Activated CD8-positive, alpha-beta memory T cell treated with anti-CD3 and anti-CD28 coated beads for 1 hour (primary cell): ENCODE measurements around the gene PI4KA.
"Not testable (repeated sequence)": the region's sequence is repeated elsewhere in the genome, so short reads cannot be mapped to it uniquely, and the experiment has no call there.

Experiments used
- DNase-seq, 2 donors: peaks; one replicate each; pipeline ENCODE4 v3.0.0-alpha.2; 2020; ENCODE audit warnings: low read depth in 1 of 2; ENCODE audit errors: extremely low read depth in 1 of 2

The PI4KA gene

DNA sequence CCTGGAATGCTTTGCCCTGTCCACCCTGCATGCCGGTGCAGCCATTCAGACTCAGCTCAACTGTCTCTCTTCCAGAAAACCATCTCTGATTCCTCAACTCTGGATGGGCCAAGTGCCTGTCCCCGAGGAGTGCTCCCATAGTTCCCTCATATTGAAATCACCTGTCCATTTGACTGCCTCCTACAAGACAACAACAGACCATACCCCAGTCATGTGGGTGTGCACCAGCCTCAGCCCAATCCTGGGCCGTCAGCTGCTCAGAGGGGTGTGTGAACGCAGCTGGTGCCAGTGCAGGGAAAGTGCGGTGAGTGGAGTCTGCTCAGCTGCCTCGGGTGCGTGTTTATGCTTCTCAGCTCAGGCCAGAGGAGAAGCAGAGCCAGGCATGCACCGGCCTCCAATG lies 126.2 kb downstream of the PI4KA start:
- not testable (repeated sequence) for DNase-seq

DNA sequence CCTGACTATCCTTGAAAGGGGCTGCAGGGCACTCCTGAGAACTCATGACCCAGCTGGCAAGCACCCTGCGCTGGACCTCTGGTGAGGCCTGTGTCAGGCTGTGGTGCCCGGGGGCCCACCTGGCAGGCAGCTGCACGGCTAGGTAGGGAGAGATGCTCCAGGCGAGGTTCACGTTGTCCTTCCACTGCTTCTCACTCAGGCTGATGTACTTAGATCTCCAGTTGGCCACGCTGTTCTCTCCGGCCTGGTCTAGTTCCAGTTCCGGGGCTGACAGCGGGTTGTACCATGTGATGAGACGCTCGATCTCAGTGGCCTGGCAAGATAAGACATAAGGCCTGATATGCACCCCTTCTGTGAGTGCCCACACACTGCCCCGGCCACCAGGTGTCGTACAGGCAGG lies 129.4 kb downstream of the PI4KA start:
- DNase-seq: no peak

DNA sequence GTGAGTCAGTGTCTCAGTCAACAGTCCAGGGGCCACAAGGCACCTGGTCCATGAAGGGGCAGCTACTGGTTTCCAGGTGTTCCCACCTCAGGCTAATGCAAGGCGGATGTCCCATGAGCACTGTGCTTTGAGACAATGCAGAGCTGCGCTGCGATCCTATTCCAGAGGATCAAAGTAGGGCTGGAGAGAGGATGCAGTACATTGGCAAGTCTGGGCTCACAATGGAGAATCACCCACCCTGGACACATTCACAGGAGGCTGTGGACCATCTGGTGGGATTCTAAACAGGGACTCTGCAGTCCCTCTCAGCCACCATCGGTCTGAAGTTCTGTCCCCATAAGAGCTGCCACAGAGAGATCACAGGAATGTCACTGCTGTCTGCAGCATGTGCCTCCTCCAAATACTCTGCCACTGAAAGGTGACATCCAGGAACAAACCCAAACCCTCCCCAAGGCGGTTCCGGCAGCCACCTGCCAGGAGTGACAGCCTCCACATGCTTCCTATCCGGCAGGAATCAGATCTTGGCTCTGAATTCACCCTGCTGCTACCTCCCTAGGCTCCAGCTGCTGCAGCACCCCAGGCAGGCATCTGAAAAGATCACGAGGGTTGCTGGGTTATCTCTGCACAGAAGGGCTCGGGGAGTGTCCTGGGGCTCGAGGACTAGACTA lies 130.0 kb downstream of the PI4KA start:
- no peak for DNase-seq

DNA sequence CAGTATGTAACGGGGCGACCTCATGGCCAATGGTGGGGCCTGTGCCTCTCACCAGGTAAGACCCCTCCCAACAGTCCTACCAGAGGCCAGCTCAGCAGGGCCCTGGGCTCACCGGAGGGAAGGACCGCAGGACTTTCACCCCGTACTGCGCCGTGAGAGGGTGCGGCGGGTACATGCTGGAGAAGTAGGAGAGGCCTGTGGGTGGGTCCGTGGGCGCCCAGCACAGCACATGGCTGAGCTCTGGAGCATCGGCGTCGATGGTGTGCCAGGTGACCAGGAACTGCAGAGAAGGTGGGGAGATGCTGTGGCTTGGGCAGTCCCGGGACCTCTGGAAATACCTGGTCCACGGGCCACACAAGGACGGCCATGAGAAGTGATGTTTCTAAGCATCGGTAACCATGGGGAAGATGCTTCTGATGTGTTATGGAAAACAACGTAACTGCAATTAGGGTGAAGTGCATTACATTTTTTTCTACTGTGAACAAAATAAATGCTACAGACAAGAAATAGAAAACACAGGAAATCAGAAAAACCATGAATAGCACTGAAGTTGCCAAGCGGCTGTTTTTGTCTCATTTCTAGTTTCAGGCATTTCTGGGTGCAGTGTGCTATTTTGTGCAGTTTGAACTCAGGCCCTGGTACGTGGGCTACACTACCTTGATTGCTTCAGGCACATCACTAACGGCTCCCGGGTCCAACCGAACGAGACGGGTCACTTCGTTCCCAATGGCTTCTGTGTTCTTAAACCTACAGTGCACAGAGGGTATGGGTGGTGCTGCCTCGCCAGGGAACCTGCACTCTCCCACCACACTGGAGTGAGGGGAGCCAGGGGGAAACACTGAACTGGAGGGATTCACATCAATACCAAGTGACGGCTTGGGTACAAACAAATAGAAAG lies 131.2 kb downstream of the PI4KA start:
- DNase-seq: no peak

DNA sequence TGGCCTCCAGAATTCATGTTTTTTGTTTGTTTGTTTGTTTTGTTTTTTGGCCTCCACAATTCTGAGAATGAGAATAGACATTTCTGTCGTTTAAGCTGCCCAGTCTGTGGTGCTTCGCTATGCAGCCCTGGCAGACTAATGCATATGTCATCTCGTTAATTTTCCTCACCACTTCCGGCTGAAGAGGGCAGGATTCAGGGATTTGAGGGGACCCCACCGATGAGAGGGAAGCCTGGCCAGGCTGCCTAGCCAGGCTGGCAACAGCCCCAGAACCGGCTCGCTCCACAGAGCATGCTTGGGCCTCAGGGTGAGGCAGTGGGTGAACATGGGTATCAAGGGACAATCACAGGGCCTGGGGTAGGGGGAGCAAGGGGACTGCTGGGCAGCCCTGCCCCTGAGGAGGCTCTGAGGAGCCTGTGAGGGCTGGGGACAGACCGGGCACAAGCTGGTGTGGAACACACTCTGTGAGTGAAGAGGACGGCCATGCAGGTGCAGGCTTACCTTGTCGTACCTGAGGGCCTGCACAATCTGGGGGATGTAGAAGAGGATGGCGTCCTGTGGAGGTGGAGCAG lies 132.5 kb downstream of the PI4KA start:
- no peak for DNase-seq

DNA sequence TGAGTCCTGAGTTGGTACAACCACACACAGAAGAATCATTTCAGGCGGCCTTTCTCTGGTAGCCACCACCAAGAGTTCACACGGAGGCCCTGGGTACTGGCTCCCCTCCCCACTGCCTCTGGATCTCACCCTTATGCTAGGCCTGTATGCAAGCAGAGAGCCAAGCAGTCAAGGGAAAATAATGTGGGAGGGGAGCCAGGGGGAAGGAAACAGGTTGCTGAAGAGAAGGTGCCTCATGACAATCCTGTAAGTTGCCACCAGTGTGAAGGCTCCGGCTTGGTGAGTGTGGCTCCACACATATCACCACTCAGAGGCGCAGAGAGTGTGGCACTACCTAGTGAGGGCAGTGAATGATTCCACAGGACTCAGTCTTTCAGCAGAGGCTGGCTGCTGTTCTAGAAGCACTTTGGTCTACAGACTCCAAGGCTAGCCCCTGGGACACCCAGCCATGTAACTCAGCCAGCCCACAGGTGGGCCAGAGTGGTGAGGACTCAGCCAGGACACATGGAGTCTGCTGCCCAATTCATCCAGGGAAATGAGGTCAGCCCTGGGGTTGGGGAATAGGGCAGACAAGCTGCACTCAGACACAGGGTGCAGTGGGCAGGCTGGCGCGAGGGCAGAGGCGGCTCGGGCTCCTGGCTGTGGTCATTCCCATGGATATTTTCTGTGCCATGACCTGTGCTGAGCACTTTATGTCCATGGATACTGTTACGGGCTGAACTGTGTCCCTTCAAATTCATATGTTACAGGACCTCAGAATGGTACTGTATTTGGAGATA lies 133.7 kb downstream of the PI4KA start:
- no peak for DNase-seq

DNA sequence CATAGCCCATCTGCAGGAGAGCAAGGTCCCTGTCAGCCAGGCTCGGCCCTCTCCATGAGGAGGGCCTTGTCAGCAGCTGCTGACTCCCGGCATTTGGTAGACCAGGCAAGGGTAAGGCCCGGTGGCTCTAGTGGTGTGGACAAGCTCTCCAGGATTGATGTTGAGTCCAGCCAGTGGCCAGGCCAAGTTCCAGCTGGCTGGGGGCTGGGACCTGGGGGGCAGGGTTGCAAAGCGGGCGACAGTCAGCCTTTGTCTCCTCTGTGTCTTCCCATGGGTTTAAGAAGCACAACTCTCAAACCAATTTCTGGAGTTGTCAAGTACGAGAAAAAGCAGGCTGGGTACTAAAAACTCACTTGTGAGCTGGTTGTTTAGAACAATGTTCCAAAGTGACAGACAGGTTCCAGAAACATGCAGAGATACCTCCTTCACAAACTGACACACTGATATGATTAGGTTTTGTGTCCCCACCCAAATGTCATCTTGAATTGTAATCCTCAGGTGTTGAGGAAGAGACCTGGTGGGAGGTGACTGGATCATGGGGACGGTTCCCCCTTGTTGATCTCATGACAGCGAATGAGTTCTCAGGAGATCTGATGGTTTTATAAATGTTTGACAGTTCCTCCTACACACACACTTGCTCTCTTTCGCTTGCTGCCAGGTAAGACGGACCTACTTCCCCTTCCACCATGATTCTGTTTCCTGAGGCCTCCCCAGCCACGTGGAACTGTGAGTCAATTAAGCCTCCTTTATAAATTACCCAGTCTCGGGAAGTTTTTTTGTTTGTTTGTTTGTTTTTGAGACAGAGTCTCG lies 137.0 kb downstream of the PI4KA start:
- no peak for DNase-seq

DNA sequence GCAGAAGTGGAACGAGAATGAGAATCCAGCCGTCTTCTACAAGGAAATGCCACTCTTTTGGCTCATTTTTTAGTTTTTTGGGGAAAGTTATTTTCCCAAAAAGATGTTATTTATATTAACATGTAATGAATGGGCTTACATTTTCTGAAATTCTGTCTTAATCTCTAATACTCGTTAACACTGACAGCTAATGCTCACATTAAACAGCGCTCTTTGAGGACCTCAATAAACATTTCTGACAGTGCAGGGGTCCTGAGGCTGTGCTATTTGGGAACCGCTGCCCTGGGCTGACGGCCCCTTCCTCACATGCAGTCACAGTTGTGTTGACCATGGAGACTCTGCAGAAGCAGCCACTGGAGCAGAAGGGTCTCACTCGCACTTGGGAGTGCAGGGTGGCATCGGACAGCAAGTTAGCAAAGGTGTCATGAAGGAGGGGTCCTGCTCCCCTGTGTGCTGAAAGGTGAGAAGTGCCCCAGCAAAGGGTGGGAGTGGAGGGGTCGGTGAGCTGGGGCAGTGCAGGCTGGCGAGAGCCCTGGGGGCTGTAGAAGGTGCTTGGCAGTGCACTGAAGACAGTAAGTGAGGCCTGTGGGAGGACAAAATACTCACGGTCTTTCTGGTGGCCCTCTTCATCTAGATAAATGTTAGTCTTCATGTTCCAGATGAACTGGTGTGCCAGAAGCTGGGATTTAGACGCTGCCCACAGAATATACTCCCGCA lies 137.8 kb downstream of the PI4KA start:
- DNase-seq: no peak

DNA sequence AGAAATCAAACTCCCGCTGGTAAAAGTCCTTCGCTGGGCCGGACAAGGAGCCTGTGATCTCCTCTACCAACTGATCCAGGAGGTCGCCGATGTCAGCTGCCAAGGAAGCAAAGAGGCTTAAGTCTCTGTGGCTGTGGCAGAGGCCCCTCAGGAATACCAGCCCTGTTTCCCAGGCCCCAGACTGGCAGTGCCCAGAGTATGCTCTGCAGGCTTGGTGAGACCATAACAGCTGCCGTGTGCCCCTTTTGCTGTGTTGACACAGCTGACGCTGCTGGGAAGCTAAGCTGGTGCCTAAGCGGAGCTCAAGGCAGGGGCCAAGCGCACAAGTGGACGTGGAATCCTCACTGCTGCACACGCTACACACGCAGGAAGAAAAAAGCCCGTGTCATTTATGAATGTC lies 139.9 kb downstream of the PI4KA start:
- DNase-seq: not testable (repeated sequence)

DNA sequence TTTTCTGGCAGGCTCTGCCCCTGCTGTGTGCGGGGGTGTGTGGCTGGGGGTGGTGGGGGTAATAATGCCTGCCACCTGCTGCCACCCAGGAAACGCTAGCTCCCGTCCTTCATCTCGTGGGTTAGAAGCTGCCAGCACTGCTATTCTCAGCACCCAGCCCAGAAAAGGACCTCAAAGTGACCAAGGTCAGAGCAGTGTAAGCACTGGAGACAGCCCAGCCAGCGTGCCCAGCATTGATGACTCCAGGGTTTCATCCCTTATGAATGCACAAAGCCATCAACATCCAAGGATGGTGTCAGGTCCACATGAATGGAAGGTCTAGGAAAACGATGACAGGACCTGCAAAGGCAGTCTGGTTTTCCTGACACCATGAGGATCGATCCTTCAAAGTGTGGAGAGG lies 140.6 kb downstream of the PI4KA start:
- not testable (repeated sequence) for DNase-seq

DNA sequence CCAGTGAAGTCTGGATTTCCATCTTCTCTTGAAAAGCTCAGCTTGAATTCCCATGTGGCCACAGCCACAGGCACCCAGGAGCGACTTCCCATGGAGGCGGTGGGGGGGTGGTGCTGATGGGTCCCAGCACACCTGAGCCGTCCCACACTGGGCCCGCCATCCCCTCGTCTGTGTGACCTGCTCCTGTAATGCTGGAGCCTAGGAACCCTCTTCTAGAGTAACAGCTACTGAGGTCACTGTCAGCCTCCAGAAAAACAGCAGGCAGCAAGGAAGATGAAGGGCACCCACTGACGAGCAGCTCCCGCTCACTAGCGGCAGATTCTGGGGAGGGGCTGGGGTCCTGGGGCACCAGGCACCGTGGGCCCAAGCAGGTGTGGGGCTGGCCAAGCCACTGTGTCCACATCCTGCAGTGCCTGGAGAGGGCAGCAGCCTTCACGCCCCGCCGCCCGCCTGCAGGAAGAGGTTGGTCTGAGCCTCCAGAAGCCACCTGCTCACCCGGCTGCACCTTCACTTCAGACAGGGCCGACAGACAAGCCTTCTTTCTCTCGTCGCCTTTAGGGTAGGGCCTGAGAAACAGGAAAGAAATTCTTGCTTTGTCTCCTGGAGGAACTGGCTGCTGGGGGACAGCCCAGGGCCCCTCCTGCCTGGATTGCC lies 141.3 kb downstream of the PI4KA start:
- not testable (repeated sequence) for DNase-seq

DNA sequence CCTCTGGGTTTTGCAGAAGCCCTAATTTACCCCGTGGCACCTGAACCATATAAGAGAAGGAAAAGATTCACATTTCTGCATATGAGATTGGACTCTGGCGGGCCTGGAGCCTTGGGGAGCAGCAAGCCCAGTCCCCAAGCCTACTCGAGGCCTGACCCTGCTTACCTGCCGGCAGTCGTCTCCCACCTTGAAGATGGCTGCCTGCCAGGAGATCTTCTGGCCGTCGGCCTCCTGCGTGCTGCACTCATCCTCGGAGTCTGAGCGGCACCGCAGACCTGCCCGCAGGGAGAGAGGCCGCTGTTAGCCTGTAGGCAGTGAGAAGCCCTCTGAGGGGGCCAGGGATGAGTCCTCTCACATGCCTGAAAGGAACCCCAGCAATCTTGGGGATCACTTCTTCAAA lies 145.5 kb downstream of the PI4KA start:
- DNase-seq: not testable (repeated sequence)

DNA sequence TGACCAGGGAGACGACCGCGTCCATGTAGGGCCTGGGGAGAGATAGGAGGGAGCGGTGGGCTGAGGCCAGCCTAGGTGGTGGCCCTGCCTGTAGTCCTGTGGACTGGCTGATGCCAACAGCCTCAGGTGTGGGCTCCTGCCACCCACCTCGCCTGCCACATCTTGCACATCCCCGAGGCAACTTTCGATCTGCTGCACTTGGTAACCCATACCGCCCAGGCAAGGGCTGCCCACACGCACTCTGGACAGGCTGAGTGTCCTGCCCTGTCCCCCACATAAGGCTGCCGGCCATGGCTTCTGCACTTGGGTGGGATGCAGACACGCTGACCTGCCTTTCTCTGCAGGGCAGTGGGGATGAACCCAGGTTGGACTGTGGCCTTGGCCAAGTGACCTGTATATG lies 148.6 kb downstream of the PI4KA start:
- not testable (repeated sequence) for DNase-seq

DNA sequence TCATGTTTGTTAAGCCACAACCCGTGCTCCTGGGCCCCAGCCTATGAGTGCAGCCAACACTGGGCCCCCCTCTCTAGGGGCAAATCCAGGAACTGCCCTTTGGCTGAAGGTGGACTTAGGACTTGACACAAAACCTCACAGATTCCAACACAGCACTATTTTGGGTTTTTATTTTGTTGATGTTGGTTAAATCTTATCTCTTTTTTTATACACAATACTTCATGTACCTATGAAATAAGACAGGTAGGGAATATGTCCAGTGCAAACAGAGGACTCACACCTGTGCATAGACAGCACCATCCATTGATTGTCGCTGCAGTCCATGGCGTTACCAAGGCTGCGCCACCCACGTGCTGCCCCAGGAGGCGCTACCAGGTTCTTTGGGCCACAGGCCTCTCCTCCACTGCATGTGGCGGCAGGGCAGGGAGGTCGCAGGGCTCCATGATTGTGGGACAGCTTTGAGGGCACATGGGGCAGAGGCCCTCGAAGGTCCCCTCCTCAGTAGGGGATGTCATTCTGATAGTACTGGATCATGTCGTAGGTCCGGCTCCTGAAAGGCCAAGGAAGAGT lies 151.0 kb downstream of the PI4KA start:
- not testable (repeated sequence) for DNase-seq

DNA sequence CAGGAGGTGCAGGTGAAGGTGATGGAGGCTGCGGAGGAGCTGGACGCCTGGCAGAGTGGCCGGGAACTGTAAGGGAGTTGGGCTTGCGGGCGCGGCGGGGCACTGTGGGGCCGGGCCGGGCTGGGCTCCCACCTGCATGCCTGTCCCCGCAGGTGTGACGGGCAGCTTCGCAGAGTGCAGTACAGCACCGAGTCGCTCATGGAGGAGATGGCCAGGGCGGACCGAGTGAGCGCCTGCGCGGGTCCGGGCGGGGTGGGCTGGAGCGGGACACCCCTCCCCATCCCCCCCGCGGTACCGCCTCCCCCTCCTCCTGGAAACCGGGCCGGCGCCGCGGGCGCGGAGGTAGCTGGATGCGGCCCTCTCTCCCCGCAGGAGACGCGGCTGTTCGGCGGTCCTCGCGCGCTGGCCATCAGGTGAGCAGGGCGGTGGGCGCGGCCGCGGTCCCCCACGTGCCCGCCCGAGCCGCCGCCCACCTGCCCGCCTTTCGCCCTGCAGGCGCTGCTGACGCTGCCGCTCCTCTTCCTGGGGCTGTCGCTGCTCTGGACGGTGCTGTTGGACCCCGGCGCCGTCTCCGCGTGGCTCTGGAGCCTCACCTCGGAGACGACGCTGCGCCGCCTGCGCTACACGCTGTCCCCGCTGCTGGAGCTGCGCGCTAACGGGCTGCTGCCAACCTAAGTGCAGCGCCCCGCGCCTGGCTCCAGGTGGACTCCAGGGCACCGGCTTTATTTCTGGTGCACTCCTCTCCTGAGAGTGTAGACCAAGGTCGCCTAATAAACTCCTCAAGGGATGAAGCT lies 154.6 kb downstream of the PI4KA start:
- DNase-seq: not testable (repeated sequence)

DNA sequence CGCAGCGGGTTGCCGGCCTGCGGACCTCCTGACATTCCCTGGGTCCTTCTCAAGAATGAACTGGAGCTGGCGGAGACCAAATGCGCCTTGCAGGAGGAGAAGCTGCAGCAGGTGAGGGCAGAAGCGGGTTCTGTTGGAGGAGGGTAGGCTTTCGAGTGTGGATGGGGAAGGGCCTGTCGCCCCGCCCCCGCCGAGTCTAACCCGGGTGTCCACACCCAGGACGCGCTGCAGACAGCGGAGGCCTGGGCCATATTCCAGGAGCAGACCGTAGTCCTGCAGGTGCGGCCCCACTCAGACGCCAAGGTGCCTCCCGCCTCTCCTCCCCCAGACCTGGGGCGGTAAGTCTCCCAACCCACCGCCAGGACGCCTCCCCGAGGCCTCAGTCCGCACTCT lies 155.2 kb downstream of the PI4KA start:
- peak in 1 of 2 donors; percentile 43 for DNase-seq

DNA sequence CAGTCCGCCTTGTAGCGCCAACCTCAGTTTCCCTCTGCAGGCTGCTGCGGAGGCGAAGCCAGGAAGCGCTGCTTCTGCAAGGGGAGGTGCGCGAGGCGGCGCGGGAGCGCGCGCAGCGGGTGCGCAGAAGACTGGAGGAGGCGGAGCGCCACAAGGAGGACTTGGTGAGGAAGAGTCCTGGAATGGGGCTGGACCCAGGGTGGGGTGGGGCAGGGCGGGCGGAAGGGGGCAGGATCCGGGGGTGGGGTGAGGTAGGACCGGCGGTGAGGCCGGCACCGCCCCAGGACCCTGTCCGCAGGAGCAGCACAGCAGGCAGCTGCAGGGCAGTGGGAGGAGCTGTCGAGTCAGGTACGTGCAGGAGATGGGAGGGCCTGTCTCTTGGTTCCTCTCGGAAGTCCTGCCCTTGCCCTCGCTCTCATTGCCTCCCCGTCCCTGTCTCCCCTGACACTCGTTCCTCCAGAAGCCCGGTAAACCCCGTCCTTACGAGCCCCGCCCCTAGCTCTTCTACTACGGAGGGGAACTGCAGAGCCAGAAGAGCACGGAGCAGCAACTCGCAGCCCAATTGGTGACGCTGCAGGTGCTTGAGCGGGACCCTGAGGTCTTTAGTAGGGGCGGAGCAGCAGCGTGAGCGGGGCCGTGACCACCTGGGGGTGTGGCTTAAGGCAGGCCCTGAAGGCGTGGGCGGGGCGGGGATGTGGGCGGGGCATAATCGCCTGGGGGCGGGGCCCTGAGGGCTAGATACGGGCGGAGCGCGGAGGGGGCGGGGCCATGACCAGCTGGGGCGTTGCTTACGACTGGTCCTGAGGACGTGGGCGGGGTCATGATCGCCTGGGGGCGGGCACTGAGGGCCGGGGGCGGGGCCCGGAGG lies 155.8 kb downstream of the PI4KA start:
- peak; percentile 93 to 98 for DNase-seq
